GM18498 (cell line): ENCODE results near the gene KLHDC7B.

Experiments used
- ATAC-seq: cut with Tn5 transposase; IDR thresholded peaks from one replicate; pipeline ENCODE4 v1.9.1; 2021; ENCODE audit warnings: mild to moderate bottlenecking, moderate library complexity; ENCODE audit not compliant: unreplicated experiment

Gene KLHDC7B

GRCh38 chr22:50545522-50546325, at the start of gene KLHDC7B:
TSS of gene KLHDC7B (plus strand) at chr22:50545899. CDS start at chr22:50546244, 345 bp downstream.
- no peak for ATAC-seq

GRCh38 chr22:50497093-50497492, 48.6 kb upstream of the KLHDC7B start:
- no peak for ATAC-seq

GRCh38 chr22:50498322-50498890, 47.3 kb upstream of the KLHDC7B start:
- no peak for ATAC-seq

- no peak for ATAC-seq
Measured at GRCh38 chr22:50500452-50500851, 45.2 kb upstream of the KLHDC7B start.

GRCh38 chr22:50502096-50502495, 43.6 kb upstream of the KLHDC7B start:
- ATAC-seq, result no peak

- no peak for ATAC-seq
Measured at GRCh38 chr22:50502628-50503474, 42.8 kb upstream of the KLHDC7B start.

- ATAC-seq, result no peak
Measured at GRCh38 chr22:50503475-50504145, 42.1 kb upstream of the KLHDC7B start.

GRCh38 chr22:50504369-50505211, 41.1 kb upstream of the KLHDC7B start:
- ATAC-seq, result no peak

- ATAC-seq, result no peak
Measured at GRCh38 chr22:50505276-50505775, 40.4 kb upstream of the KLHDC7B start.

GRCh38 chr22:50505776-50506610, 39.7 kb upstream of the KLHDC7B start:
- ATAC-seq, result no peak

GRCh38 chr22:50506611-50507420, 38.9 kb upstream of the KLHDC7B start:
- ATAC-seq, result peak; percentile 9

GRCh38 chr22:50507421-50507990, 38.2 kb upstream of the KLHDC7B start, which contains the start of gene LMF2:
TSS of gene LMF2 (minus strand) at chr22:50507702. CDS start at chr22:50507675, 27 bp downstream.
- ATAC-seq, result peak; percentile 60

GRCh38 chr22:50507991-50508884, 37.5 kb upstream of the KLHDC7B start, which contains the start of gene NCAPH2:
TSS of gene NCAPH2 (plus strand) at chr22:50508224. CDS start at chr22:50508338, 114 bp downstream.
- peak; percentile 64 for ATAC-seq

- no peak for ATAC-seq
Measured at GRCh38 chr22:50508897-50509296, 36.8 kb upstream of the KLHDC7B start.

- no peak for ATAC-seq
Measured at GRCh38 chr22:50513175-50513574, 32.5 kb upstream of the KLHDC7B start.

- ATAC-seq, result no peak
Measured at GRCh38 chr22:50516068-50516467, 29.6 kb upstream of the KLHDC7B start.

GRCh38 chr22:50516891-50517290, 28.8 kb upstream of the KLHDC7B start:
- no peak for ATAC-seq
